Panc1 (cell line): Measurements from ENCODE around the gene ATP2C1. TPM values are rescaled to one million over a fixed set of nuclear protein-coding genes. Genes with fewer than 3 reads are reported as not detected.

Source experiments
- ATAC-seq: fragments of 200-7000 bp; cut with Tn5 transposase; 2 replicates; pipeline ENCODE4 v1.9.1; 2020; ENCODE audit warnings: mild to moderate bottlenecking, moderate library complexity
- BruUV-seq: library from RNA; stranded (reverse); fragments of 400-500 nt; replicated peaks from 2 replicates; lab custom pipeline; 2021; lab: Mats Ljungman, UMichigan
- CTCF ChIA-PET: fragments of 300-600 bp; sonication (Branson Sonifier 250); formaldehyde crosslinking; loops from one replicate; lab custom pipeline; 2022; ENCODE audit warnings: antibody characterized with exemption; lab: Charles Lee
- POLR2A ChIA-PET: fragments of 300-600 bp; sonication (Branson Sonifier 250); formaldehyde crosslinking; loops from one replicate; lab custom pipeline; 2022; ENCODE audit warnings: antibody characterized with exemption; lab: Charles Lee
- DNase-seq: peaks from one replicate; pipeline ENCODE4 v3.0.0-alpha.2; 2010; ENCODE audit warnings: low read depth, low spot score
- H3K27ac ChIP-seq: 2 replicates; pipeline ENCODE4 v1.5.1; 2011; ENCODE audit warnings: mild to moderate bottlenecking, low read length, inconsistent platforms
- H3K27me3 ChIP-seq: fragments of 200-500 bp; sonication (Bioruptor generic); 2 replicates; pipeline ENCODE4 v1.6.0; 2014; ENCODE audit warnings: low read length, inconsistent platforms; ENCODE audit not compliant: control insufficient read depth, insufficient read depth
- H3K36me3 ChIP-seq: fragments of 200-500 bp; sonication (Bioruptor generic); 2 replicates; pipeline ENCODE4 v1.5.1; 2014; ENCODE audit warnings: inconsistent platforms, mild to moderate bottlenecking, low read length, moderate library complexity; ENCODE audit not compliant: control insufficient read depth, insufficient read depth
- H3K4me1 ChIP-seq: 2 replicates; pipeline ENCODE4 v1.5.1; 2011; ENCODE audit warnings: inconsistent platforms, mild to moderate bottlenecking, low read length, moderate library complexity; ENCODE audit not compliant: control insufficient read depth, insufficient read depth
- H3K4me3 ChIP-seq, 2 experiments: 2 replicates each; pipeline ENCODE4 v1.5.1; 2011 to 2012; ENCODE audit warnings: low read depth in 2 of 2, low read length in 2 of 2, mild to moderate bottlenecking in 2 of 2, inconsistent platforms in 1 of 2, moderate library complexity in 1 of 2
- H3K9me3 ChIP-seq: fragments of 200-500 bp; sonication (Bioruptor generic); 2 replicates; pipeline ENCODE4 v1.5.1; 2014; ENCODE audit warnings: low read depth, mild to moderate bottlenecking, inconsistent platforms, low read length, moderate library complexity; ENCODE audit not compliant: control insufficient read depth, insufficient read depth
- CTCF ChIP-seq: fragments of 450-650 bp; IDR thresholded peaks from 2 replicates; pipeline ENCODE4 v1.5.1; 2017; ENCODE audit warnings: mild to moderate bottlenecking
- POLR2AphosphoS5 ChIP-seq: IDR thresholded peaks from 2 replicates; pipeline ENCODE4 v1.6.1; 2012; ENCODE audit warnings: mild to moderate bottlenecking, low read depth, low read length, moderate library complexity
- REST ChIP-seq, 2 experiments: IDR thresholded peaks; 2 replicates each; pipeline ENCODE4 v1.6.1; 2011 to 2012; ENCODE audit warnings: low read depth in 2 of 2, control low read depth in 1 of 2, low read length in 1 of 2, mild to moderate bottlenecking in 1 of 2, moderate library complexity in 1 of 2; ENCODE audit not compliant: insufficient read depth in 1 of 2
- SIN3A ChIP-seq: IDR thresholded peaks from 2 replicates; pipeline ENCODE4 v1.6.1; 2012; ENCODE audit warnings: low read depth, mild to moderate bottlenecking, low read length, moderate library complexity, borderline replicate concordance; ENCODE audit not compliant: insufficient read depth
- TCF7L2 ChIP-seq: IDR thresholded peaks from 2 replicates; pipeline ENCODE4 v1.6.1; 2011; ENCODE audit warnings: mild to moderate bottlenecking, low read depth, low read length, inconsistent platforms
- in situ Hi-C: cut with HindIII; loops from 2 replicates; pipeline ENCODE4 v1.10.0; 2016; ENCODE audit warnings: low sequenced_read_pairs, low pct_unique_long_range_greater_than_20kb
- intact Hi-C: fragments of 100-400 bp; cut with micrococcal nuclease; formaldehyde crosslinking; loops from one replicate; pipeline ENCODE4 v1.10.0; 2022; ENCODE audit not compliant: unreplicated experiment
- total RNA-seq: library from RNA; stranded (reverse); gene quantifications from one replicate; pipeline ENCODE4 v1.2.1, GENCODE V29; 2021; ENCODE audit not compliant: unreplicated experiment

ATP2C1 gene
- total RNA-seq, 1 experiment from 2014 or later = 101 TPM

GRCh38 chr3:130850044-130850797, 43.7 kb upstream of the ATP2C1 start:
- intact Hi-C loops = no loop called here
- Histone ChIP-seq H3K9me3 (no peaks in the 10 kb centered on the region), H3K4me1 (no peaks in the 10 kb centered on the region), H3K36me3 (no peaks in the 10 kb centered on the region), H3K27me3 (peaks cover 12% of the 10 kb centered on the region; the same call in 1 of the 2 replicates), H3K4me3 (no peak overlapping the region), H3K27ac (no peak overlapping the region)
- DNase-seq (no peak), ATAC-seq (peak; percentile 50; the same call in 1 of the 2 replicates)
- TF ChIP-seq CTCF = no peak
- TF ChIP-seq POLR2AphosphoS5 = no peak
- no peak for TF ChIP-seq REST (IDR thresholded peaks at IDR 0.05; ENCODE audit: insufficient read depth in 1 of 2, low read depth in 2 of 2, low read length in 1 of 2)
- ChIA-PET CTCF (no interaction called here), POLR2A (no interaction called here)
- no TSS peak for BruUV-seq
- in situ Hi-C loops = no loop called here

GRCh38 chr3:130850843-130851242, 43.0 kb upstream of the ATP2C1 start:
- intact Hi-C loops = no loop called here
- in situ Hi-C loops = no loop called here
- no TSS peak for BruUV-seq
- Histone ChIP-seq H3K4me1 (no peaks in the 10 kb centered on the region), H3K9me3 (no peaks in the 10 kb centered on the region), H3K36me3 (no peaks in the 10 kb centered on the region), H3K27ac (no peak overlapping the region), H3K4me3 (no peak overlapping the region), H3K27me3 (peaks cover 12% of the 10 kb centered on the region; the same call in 1 of the 2 replicates)
- DNase-seq = no peak
- TF ChIP-seq SIN3A (no peak), POLR2AphosphoS5 (no peak), TCF7L2 (no peak), REST (IDR thresholded peaks at IDR 0.05; ENCODE audit: insufficient read depth in 1 of 2, low read depth in 2 of 2, low read length in 1 of 2) (no peak), CTCF (no peak)
- ChIA-PET CTCF (no interaction called here), POLR2A (no interaction called here)
- ATAC-seq = no peak
